NCI-H1105 (cell line): Measurements from ENCODE around the gene ESR1.
"Not testable (repeated sequence)": the region's sequence is repeated elsewhere in the genome, so short reads cannot be mapped to it uniquely, and the experiment has no call there.

ENCODE experiments used
- DNase-seq: peaks from one replicate; lab custom pipeline; 2025; lab: John Stamatoyannopoulos, UW

Gene ESR1

DNA sequence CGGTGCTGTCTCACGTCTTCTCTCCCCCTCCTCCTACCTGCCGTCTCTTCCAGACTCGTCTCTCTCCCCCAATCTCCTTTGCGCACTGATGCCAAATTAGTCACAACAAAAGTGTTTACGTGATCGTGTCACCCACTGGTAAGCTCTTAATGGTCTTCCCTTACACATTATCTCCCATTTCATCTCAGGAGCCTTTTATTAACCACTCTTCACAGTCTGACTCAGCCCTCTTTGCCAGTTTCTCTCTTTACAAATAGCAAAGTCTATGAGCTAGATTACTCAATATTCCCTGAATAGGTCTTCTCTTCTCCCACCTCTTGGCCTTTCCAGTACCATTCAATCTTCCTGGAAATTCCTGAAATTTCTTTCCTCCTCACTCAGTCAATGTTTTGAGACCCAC is 247.0 kb downstream of the ESR1 start:
- no peak for DNase-seq

DNA sequence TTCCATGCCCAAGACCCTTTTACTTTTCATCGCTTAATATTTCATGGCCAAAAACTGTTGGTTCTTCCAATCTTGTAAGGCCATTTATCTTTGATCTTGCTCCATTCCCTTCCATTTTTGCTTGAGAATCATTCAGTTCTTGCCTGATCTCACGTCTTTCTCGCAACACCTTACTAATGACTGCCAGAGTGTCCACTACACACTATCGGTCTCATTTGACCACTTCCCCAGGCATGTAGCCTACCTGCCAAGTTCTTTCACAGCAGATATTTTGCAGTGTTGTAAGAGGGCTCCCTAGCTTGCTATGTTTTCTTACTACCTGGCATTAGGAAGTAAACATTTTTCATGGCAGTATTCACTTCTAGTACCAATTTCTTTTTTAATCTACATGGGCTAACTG is 248.0 kb downstream of the ESR1 start:
- DNase-seq, result no peak

DNA sequence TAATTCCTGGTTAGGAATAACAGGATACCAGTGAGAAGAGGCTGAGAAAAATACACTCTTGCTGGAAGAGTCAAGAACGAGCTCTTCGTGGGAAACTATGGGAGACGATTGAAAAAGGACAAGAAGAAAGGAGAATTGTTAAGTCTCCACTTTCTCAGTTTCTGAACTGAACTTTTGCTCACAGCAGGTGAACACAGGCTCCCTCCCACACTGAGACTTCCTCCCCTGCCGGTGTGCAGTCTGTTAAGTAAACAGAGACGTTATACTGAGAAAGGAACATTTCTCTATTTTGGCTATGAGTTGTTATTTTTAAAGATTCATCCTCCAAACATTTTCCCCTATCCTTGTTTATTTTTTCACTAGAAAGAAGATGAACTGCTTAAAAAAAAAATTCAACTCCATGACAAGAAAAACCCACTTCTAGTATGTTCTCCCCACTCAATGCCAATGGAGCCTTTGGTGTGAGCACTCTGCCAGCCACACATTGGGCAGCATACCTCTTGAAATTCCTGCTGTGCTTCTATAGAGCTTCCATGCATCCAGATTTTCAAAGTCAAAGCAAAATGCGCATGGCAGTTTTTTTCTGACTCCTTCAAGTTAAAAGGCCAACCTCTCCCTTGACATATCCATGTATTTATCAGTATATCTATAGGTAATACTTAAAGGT is 250.5 kb downstream of the ESR1 start:
- no peak for DNase-seq

DNA sequence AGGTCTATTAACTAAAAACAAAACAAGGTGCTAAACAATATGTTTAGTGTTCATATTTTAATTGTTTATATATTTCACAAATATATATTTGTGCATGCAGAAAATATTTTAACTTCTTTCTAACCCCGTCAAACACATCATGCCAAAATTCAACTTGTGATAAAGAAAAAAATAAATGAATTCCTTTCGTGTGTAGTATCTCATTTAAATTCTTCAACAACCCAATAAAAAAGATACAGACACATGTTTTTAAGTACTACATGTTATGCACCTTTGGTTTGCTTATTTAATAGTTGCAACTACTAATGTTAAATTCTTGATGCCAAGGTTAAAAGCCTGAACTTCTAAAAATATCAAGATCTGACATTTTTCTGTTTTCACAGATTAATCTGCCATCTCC is 252.4 kb downstream of the ESR1 start:
- DNase-seq, result no peak

DNA sequence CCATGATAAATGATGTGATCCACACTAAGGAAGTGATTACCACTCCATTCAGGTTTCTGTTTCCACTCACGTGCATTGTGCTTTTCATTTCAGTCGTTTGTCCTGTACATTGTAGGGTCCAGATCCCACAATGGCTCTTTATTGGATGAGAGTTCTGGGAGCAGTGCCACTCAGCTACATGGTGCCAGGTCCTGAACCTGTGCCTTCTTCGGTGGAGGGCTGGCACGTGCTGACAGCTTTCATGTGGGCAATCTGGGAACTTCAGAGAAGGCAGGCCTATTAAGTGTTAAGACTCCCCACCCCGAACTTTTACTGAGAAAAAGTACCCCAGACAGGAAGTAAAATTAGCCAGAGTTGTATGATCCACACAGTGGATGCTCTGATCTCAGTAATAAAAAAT is 255.0 kb downstream of the ESR1 start:
- no peak for DNase-seq

DNA sequence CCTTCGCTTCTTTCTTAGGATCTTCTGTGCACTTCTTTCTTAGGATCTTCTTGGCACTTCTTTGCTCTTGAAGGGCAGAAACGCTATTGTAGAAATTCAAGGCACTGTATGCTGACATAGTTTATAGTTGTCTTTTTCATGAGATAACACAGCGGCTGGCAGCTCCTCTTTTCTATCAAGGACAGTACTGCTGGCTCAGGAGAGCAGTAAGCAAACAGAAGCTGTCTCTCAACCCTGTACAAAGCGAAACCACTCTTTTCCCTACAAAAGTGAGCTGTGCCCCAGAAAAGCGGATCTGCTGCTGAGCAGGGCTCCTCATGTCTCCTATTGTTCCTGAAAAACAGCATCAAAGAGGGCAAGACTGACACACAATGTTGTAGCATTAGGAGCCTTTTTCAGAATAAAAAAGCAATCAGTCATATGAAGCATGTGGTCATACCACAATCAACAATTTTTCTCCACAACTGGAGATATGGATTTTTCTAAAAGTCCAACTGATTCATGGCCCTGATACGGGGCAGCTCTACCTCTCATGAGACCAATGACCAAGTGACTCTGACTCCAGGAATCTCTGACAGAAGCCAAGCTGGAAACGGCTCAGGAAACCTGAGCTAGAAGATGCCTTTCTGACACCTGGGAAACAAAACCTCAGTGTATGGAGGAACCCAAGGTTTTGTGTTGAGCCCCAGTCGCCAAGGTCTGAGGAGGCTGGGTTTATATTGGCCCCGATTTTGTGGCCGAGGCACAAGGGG is 255.9 kb downstream of the ESR1 start:
- no peak for DNase-seq

DNA sequence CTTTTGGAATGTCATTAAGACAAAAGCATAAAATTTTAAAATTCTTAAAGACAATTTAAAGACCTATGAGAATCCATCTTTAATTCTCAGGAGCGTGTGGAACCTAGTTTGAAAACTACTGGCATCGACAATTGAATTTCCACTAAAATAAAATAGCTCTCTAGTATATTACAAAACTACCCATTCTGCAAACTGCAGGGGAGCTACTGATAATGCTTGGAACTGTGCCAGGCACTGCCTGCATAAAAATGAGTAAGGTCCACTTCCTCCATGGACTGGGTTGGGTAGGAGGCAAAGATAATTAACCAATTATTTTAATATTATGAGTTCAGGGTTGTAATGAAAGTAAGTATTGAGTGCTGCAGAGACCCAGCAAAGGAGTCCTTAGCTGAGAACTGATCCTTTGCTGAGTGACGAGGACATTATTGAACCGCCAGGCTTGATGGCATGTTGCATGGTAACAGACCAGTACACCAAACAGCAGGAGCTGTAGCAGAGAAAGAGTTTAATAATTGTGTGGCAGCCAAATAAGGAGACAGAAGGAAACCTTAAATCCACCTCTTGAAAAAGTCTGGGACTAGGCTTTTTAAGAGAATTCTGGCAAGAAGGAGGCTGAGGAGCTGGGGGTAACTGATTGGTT is 261.3 kb downstream of the ESR1 start:
- peak; percentile 7 for DNase-seq

DNA sequence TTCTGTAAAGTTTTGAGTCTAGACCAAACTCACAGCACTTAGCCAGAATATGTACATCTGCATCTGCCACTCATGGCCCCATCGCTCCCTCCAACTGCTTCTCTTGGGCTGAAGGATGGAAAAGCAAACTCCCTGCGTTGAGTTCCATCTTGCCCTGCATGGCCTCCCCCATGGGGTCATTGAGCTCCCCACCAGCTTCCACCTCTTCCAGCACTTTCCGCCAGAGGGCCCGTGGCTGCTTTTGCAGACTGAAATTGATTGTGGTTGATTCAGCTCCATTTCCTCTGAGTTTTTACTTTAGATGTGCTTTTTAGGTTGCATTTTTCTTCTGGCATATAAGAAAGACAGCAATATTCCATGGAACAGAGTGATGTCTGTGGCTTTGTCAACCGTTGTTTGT is 263.1 kb downstream of the ESR1 start:
- DNase-seq, result no peak

DNA sequence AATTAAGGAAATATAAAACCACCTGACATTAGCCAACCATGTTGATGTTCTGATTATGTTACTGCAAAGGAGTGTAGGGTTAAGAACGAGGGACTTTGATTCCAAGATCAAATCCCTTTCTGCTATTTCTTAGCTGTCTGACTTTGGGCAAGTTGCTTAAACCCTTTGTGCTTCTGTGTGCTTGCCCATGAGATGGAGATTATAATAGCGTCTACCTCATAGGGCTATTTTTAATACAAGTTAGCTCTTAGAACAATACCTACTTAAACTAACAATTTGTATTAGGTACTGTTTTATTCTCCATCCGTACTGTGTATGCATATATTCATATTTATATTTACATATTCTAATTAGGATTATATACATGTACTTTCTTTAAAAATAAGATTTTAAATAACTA is 263.8 kb downstream of the ESR1 start:
- DNase-seq, result no peak

DNA sequence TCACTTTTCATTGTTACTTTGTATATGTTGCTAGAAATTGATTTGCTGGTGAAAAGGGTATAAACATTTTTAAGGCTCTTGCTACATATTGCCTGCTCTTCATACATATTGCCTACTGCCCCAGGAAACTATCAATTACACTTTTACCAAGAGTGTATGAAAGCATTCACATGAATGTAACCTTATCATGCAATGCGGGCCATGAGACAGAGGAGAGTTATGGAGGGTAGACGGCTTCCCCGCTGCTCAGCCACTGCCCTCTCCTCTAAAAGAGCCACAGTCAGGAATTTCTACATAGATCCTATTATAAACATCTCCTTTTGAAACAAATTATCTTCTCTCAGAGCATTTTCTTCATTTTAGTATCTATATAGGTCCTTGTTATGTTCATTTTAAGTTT is 264.4 kb downstream of the ESR1 start:
- DNase-seq, result no peak

DNA sequence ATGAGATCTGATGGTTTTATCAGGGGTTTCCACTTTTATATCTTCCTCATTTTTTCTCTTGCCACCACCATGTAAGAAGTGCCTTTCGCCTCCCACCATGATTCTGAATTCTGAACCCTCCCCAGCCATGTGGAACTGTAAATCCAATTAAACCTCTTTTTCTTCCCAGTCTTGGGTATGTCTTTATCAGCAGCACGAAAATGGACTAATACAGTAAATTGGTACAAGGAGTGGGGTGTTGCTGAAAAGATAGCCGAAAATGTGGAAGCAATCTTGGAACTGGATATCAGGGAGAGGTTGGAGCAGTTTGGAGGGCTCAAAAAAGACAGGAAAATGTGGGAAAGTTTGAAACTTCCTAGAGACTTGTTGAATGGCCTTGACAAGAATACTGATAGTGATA is 268.8 kb downstream of the ESR1 start:
- DNase-seq, result not testable (repeated sequence)

DNA sequence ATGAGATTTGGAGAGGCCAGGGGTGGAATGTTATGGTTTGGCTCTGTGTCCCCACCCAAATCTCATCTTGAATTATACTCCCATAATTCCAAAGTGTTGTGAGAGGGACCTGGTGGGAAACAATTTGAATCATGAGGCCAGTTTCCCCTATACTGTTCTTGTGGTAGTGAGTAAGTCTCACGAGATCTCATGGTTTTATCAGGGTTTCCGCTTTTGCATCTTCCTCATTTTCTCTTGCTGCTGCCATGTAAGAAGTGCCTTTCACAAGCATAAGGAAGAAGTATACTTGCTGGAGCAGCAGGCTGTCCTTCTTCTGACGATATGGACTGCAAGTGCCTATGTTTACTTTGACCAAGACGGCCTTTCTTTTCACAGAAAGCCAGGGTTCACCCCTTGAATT is 270.5 kb downstream of the ESR1 start:
- no peak for DNase-seq

DNA sequence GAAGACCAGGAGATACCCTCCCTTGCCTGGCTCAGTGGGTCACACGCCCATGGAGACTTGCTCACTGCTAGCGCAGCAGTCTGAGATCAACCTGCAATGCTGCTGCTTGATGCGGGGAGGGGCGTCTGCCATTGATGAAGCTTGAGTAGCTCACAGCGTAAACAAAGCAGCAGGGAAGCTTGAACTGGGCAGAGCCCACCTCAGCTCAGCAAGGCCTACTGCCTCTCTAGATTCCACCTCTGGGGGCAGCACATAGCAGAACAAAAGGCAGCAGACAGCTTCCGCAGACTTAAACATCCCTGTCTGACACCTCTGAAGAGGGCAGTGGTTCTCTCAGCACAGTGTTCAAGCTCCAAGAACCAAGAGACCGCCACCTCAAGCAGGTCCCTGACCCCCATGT is 271.3 kb downstream of the ESR1 start:
- no peak for DNase-seq

DNA sequence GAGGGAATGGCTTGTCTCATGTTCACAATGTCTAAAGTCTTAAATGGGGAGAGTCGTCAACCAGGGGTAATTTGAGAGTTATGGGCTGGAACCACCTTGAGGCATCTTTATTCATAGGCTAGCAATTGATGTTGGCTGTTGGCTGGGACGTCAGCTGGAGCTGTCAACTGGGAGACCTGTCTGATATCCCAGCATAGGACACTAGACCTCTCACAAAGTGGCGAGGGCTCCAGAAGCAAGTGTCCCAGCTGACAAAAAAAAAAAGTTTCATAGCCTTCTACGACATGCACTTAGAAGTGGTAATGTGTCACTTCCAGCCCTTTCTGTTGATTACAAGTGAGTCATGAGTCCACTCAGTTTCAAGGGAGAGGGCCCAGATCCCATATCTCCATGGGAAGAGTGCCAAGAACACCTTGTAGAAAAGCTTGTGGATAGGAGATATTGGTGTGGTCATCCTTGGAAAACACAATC is 278.0 kb downstream of the ESR1 start:
- DNase-seq, result no peak

DNA sequence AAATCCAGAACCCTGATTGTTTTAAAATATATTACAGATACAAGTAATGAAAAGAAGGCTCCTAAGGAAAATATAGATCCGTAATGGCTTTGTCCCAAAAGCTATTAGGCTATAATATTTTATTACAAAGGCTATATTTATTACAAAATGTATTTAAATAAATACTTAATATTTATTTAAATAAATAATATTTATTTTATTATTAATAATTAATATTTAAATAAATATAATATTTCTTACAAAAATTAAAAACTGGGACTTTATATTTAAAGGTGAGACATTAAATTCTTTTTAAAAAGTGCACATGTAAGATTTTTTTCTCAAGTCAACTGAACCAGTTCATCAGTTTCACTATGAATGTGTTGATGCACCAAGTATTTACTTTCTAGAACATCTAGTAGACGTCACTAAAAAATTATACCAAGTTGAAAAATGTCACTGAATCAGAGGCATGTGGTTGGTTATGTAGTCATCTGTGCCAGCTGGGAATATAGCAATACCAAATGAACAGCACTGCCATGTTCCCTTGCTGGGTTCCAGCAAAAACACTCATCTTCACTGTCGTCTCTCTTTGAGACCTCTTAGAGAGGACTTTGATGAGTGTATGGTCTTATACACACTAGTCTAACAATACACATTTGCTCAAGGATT is 278.9 kb downstream of the ESR1 start:
- DNase-seq, result no peak

DNA sequence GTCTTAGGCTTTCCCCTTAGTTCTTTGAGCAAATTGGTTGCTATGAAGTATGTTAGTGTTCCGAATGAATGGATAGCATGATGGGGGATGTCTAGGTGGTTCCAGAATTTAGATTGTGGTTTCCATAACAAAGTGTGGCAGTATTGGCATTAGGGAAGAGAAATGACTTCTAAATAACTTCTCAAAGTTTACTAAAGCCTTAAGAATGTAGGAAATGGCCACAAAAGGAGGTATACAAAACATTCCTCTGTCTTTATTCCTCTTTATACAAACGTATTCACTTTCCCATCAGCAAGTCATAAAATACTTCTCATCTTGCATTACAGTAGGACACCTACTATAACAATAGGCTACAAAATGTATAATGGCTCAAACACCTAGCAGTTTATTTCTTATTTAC is 279.6 kb downstream of the ESR1 start:
- DNase-seq, result no peak

DNA sequence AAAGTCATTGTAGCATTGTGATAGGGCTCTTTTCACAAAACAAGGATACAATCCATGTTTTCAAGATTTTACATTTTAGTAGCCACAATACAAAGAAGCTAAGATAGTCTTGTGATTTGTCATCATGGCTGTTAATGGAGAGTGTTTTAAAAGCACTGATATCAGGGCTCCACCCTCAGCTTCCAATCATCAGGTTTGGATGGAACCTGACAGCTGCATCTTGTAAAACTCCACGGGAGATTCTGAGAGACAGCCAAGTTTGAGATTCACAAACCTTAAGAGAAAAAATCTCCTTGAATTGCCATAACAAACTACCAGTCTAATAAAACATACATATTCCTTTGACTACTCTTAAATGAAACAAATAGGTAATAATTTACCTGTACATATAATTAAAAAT is 280.2 kb downstream of the ESR1 start:
- DNase-seq, result no peak

DNA sequence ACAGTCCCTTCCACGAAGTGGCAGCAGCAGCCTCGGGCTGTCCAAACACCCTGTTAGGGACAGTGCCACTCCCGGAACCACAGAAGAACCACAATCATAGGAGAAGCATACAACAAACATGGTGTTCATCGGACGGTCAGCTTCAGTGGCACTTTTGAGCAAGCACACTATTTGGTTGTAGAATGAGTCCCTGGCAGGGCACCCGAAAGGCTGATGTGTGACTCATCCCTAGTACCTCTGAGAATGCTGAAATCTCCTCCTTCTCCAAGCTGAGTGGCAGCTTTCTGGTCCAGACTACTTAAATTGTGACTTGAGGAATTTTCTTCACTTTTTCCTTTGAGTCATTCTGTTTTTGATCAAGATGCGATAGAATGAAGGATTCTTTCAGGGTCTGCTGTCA is 282.5 kb downstream of the ESR1 start:
- DNase-seq, result no peak

DNA sequence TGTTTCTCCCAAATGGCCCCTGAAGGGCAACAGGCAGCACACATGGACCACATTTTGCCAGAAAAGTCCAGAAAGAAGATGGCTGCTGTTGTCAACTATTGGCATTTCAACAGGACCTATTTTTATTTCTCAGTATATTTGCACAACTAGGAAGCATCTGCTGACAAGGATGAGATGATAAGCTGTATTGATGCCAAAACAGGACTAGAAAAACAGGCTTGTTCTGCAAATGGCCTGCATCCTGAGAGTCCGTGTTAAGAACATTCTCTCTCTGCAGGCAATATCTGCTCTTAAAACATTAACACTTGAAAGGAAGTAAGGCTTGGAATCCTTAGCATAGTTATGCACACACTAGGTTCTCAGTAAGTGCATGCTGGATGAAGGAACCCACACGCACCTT is 283.7 kb downstream of the ESR1 start:
- no peak for DNase-seq

DNA sequence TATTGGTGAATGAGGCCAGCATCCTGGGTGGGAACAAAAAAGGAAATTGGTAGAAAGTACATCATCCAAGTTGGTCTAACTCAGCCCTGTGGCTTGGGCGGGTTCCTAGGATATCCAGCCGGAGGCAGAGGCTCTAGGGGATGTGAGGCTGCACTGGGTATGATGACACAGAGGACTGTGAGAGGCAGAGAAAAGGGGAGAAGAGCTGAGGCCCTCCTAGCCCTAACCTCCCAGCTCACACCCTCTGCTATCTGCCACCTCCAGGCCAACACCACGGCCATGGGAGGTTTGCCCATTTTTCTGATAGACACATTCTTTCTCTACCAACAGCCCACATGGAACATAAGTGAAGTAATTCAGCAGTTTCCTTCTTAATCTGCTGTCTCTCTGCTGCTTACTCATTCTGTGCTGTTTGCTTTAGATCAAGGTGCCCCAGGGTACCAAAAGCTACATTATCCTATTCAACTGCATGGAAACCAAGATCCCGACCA is 284.4 kb downstream of the ESR1 start:
- DNase-seq, result no peak

DNA sequence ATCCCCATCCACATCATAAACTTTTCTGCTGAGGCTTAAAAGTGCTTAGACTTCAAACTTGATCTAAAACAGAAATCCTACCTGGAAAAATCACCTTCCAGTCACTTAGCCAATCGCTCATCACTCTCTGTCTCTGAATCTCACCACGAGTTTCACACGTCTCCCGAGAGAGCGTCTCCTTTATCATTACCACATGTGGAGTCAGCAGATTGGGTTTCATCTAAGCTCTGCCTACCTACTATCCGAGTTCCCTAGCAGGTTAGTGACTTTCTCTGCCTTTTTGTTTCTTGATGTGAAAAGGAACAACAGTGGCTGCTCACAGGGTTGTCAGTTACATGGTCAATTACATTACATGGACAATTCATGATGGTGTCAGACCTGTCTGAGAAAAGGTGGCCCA is 286.2 kb downstream of the ESR1 start:
- no peak for DNase-seq

DNA sequence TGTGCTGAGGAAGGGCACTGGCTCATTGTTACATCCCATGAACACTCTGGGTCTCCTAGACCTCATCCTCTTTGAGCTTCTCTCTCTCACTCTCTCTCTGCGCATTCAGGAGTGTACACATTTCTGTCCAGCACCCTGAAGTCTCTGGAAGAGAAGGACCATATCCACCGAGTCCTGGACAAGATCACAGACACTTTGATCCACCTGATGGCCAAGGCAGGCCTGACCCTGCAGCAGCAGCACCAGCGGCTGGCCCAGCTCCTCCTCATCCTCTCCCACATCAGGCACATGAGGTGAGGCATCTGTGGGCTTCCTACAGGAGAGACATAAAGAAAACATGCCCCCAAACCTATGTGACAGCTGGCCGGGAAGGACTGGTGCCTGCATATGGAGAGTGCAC is 286.8 kb downstream of the ESR1 start:
- DNase-seq, result no peak
